ENCODE data around the gene ELOVL6. TPM values are rescaled to one million over a fixed set of nuclear protein-coding genes. Genes with fewer than 3 reads are reported as not detected.

ELOVL6 gene
- total and polyA plus RNA-seq, 9 of the 15 experiments (the other 6 are each of a cell fraction or from before 2014, with no cell fraction given): 18.3 to 82.6 (median 46.0) TPM

- TF ChIP-seq MGA (IDR thresholded peaks at IDR 0.05) (peak; percentile 35; the same call in 1 of the 2 replicates), ZNF584 (CRISPR knock-in tag; IDR thresholded peaks at IDR 0.05; ENCODE audit: low read depth) (no peak), RNF2 (IDR thresholded peaks at IDR 0.05) (no peak), JUN (IDR thresholded peaks at IDR 0.05; ENCODE audit: borderline replicate concordance, low read depth, low read length) (no peak; the same call in 1 of the 2 replicates), JUN (CRISPR knock-in tag; IDR thresholded peaks at IDR 0.05; ENCODE audit: borderline replicate concordance) (peak; percentile 46; the same call in 1 of the 2 replicates), RBM25 (IDR thresholded peaks at IDR 0.05; ENCODE audit: low read depth, low read length, severe bottlenecking) (peak; percentile 67), TAF1 (IDR thresholded peaks at IDR 0.05; ENCODE audit: control insufficient read depth, extremely low read depth, insufficient read depth, low read length, severe bottlenecking) (peak; percentile 88), BHLHE40 (IDR thresholded peaks at IDR 0.05; ENCODE audit: low read length) (peak; percentile 79), THAP12 (CRISPR knock-in tag; IDR thresholded peaks at IDR 0.05) (peak; percentile 62; the same call in 1 of the 2 replicates), CHD2 (IDR thresholded peaks at IDR 0.05; ENCODE audit: low read depth, low read length) (0 out of 2 replicates have a peak, but pooled peaks have one; percentile 16), HDAC3 (IDR thresholded peaks at IDR 0.05; ENCODE audit: borderline replicate concordance, partially characterized antibody) (no peak), NR2C2 (CRISPR knock-in tag; IDR thresholded peaks at IDR 0.05) (no peak), NR2C2 (tag; IDR thresholded peaks at IDR 0.05) (0 out of 2 replicates have a peak, but pooled peaks have one; percentile 9)
Observed at GRCh38 chr4:110193822-110194761, 4.3 kb downstream of the ELOVL6 start (continued).
